OCI-LY1 (cell line): ENCODE data around the gene MIEN1.

Experiments
- H2AFZ ChIP-seq: fragments of 200-600 bp; sonication (generic), shearing (Covaris generic); 2 replicates; pipeline ENCODE4 v1.6.0; 2014; ENCODE audit warnings: antibody characterized with exemption, mild to moderate bottlenecking, low read length
- H3F3A ChIP-seq: fragments of 200-600 bp; sonication (generic), shearing (Covaris generic); 2 replicates; pipeline ENCODE4 v1.6.0; 2014; ENCODE audit warnings: mild to moderate bottlenecking, antibody characterized with exemption, low read length, moderate library complexity; ENCODE audit not compliant: insufficient read depth
- H3K27ac ChIP-seq: fragments of 200-600 bp; sonication (generic); 2 replicates; pipeline ENCODE4 v1.5.1; 2014; ENCODE audit warnings: low read length, mixed run types, mild to moderate bottlenecking, low read depth; ENCODE audit not compliant: poor library complexity, severe bottlenecking
- H3K27me3 ChIP-seq: fragments of 200-600 bp; sonication (generic); 2 replicates; pipeline ENCODE4 v1.6.0; 2014; ENCODE audit warnings: antibody characterized with exemption, mild to moderate bottlenecking, low read length, moderate library complexity; ENCODE audit not compliant: insufficient read depth
- H3K36me3 ChIP-seq: fragments of 200-600 bp; sonication (generic); 2 replicates; pipeline ENCODE4 v1.6.1; 2014; ENCODE audit warnings: mild to moderate bottlenecking, antibody characterized with exemption, low read length, moderate library complexity, mixed read lengths; ENCODE audit not compliant: insufficient read depth
- H3K4me1 ChIP-seq: fragments of 200-600 bp; sonication (generic); 2 replicates; pipeline ENCODE4 v1.5.1; 2014; ENCODE audit warnings: mild to moderate bottlenecking, low read length, moderate library complexity; ENCODE audit not compliant: insufficient read depth, severe bottlenecking
- H3K4me2 ChIP-seq: fragments of 200-600 bp; sonication (generic), shearing (Covaris generic); 2 replicates; pipeline ENCODE4 v1.6.1; 2014; ENCODE audit warnings: low read length
- H3K4me3 ChIP-seq: fragments of 200-600 bp; sonication (generic); 2 replicates; pipeline ENCODE4 v1.5.1; 2014; ENCODE audit warnings: low read length, low read depth, mild to moderate bottlenecking, mixed read lengths; ENCODE audit not compliant: poor library complexity, severe bottlenecking
- H3K79me2 ChIP-seq: fragments of 200-600 bp; shearing (Covaris generic); 2 replicates; pipeline ENCODE4 v1.6.1; 2016; ENCODE audit warnings: mixed run types, low read length, mixed read lengths; ENCODE audit not compliant: insufficient read depth
- H3K9ac ChIP-seq: fragments of 200-600 bp; sonication (generic), shearing (Covaris generic); 2 replicates; pipeline ENCODE4 v1.6.1; 2014; ENCODE audit warnings: mild to moderate bottlenecking, low read length, mixed read lengths
- H3K9me2 ChIP-seq: fragments of 200-600 bp; sonication (generic), shearing (Covaris generic); 2 replicates; pipeline ENCODE4 v1.6.1; 2014; ENCODE audit warnings: low read depth, mild to moderate bottlenecking, low read length, mixed read lengths
- H3K9me3 ChIP-seq: fragments of 200-600 bp; shearing (Covaris generic); 2 replicates; pipeline ENCODE4 v1.6.1; 2014; ENCODE audit warnings: low read length, mixed read lengths
- H4K20me1 ChIP-seq: fragments of 200-600 bp; sonication (generic), shearing (Covaris generic); 2 replicates; pipeline ENCODE4 v1.6.0; 2016; ENCODE audit warnings: mild to moderate bottlenecking, low read length; ENCODE audit not compliant: insufficient read depth
- EZH2 ChIP-seq: fragments of 200-600 bp; sonication (generic), shearing (Covaris generic); IDR thresholded peaks from 2 replicates; pipeline ENCODE4 v1.8.0; 2017; ENCODE audit warnings: borderline replicate concordance, mixed run types, mild to moderate bottlenecking, antibody characterized with exemption, low read length, moderate library complexity, mixed read lengths
- TF ChIP-seq, protein P1 (sequence below): fragments of 200-600 bp; sonication (generic), shearing (Covaris generic); IDR thresholded peaks from 2 replicates; pipeline ENCODE4 v1.5.1; 2017; ENCODE audit warnings: mild to moderate bottlenecking, antibody characterized with exemption, low read length, moderate library complexity, mixed read lengths

The MIEN1 gene

DNA sequence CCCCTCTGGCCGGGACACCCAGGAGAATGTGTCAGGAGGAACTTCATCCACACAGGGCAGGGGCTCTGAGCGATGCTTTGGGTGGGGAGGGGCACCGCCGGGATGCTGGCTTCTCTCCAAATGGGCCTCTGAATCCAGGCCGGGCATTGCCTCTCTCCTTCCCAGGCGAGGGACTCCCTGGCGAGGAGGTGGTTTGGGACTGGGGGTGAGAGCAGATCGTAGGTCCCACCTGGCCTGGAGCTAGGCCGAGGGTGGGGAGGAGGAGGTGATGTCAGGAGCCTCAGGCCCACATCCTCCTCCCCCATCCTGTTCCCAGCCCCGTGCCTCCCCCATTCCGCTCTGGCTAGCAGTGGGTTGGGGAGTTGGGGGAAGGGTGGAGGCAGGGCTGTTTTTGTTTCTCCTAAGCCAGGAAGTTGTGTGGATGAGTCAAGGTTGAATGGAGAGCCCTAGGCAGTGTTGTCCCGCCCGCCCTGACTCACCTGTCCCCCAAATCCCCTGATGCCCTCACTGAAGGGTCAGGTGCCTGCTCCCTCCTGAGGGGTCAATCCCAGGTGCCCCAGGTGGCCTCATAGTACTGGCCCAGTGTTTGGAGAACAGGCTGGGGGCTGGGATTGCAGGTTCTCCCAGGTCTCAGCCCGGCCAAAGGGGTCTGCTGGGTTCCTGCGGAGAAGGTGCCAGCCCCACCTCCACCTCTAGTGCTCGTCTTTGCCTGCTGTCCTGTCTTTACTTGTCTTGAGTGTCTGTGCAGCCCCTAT is 10.2 kb upstream of the MIEN1 start:
- H3K36me3 ChIP-seq: no peaks in the 10 kb centered on the region
- no peaks in the 10 kb centered on the region; the same call in 1 of the 2 replicates for H3F3A ChIP-seq
- H3K9me2 ChIP-seq: no peaks in the 10 kb centered on the region
- H3K4me3 ChIP-seq: no peak overlapping the region
- H3K9me3 ChIP-seq: no peaks in the 10 kb centered on the region
- TF ChIP-seq, protein P1, sequence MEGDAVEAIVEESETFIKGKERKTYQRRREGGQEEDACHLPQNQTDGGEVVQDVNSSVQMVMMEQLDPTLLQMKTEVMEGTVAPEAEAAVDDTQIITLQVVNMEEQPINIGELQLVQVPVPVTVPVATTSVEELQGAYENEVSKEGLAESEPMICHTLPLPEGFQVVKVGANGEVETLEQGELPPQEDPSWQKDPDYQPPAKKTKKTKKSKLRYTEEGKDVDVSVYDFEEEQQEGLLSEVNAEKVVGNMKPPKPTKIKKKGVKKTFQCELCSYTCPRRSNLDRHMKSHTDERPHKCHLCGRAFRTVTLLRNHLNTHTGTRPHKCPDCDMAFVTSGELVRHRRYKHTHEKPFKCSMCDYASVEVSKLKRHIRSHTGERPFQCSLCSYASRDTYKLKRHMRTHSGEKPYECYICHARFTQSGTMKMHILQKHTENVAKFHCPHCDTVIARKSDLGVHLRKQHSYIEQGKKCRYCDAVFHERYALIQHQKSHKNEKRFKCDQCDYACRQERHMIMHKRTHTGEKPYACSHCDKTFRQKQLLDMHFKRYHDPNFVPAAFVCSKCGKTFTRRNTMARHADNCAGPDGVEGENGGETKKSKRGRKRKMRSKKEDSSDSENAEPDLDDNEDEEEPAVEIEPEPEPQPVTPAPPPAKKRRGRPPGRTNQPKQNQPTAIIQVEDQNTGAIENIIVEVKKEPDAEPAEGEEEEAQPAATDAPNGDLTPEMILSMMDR: no peak
- TF ChIP-seq EZH2: no peak
- H3K4me1 ChIP-seq: peaks cover 30% of the 10 kb centered on the region
- no peak overlapping the region for H3K4me2 ChIP-seq
- no peak overlapping the region for H2AFZ ChIP-seq
- peaks cover 7% of the 10 kb centered on the region; the same call in 1 of the 2 replicates for H3K27me3 ChIP-seq
- no peak overlapping the region for H3K27ac ChIP-seq
- H3K9ac ChIP-seq: no peak overlapping the region; the same call in 1 of the 2 replicates
- no peaks in the 10 kb centered on the region for H3K79me2 ChIP-seq
- H4K20me1 ChIP-seq: no peaks in the 10 kb centered on the region

- H3K4me2 ChIP-seq: peak overlapping the region; percentile 34; the same call in 1 of the 2 replicates
- H3K79me2 ChIP-seq: no peaks in the 10 kb centered on the region
- TF ChIP-seq, protein P1: no peak
- no peak for TF ChIP-seq EZH2
- H3K4me3 ChIP-seq: peak overlapping the region; percentile 44
- H2AFZ ChIP-seq: no peak overlapping the region
- H3F3A ChIP-seq: no peaks in the 10 kb centered on the region; the same call in 1 of the 2 replicates
- no peak overlapping the region; the same call in 1 of the 2 replicates for H3K9ac ChIP-seq
- no peaks in the 10 kb centered on the region for H3K9me3 ChIP-seq
- peaks cover 7% of the 10 kb centered on the region; the same call in 1 of the 2 replicates for H3K27me3 ChIP-seq
- H3K36me3 ChIP-seq: no peaks in the 10 kb centered on the region
- no peaks in the 10 kb centered on the region for H3K9me2 ChIP-seq
- peaks cover 30% of the 10 kb centered on the region for H3K4me1 ChIP-seq
- H3K27ac ChIP-seq: no peak overlapping the region
- no peaks in the 10 kb centered on the region for H4K20me1 ChIP-seq
Measured at GRCh38 chr17:39739885-39740356, 9.6 kb upstream of the MIEN1 start.

DNA sequence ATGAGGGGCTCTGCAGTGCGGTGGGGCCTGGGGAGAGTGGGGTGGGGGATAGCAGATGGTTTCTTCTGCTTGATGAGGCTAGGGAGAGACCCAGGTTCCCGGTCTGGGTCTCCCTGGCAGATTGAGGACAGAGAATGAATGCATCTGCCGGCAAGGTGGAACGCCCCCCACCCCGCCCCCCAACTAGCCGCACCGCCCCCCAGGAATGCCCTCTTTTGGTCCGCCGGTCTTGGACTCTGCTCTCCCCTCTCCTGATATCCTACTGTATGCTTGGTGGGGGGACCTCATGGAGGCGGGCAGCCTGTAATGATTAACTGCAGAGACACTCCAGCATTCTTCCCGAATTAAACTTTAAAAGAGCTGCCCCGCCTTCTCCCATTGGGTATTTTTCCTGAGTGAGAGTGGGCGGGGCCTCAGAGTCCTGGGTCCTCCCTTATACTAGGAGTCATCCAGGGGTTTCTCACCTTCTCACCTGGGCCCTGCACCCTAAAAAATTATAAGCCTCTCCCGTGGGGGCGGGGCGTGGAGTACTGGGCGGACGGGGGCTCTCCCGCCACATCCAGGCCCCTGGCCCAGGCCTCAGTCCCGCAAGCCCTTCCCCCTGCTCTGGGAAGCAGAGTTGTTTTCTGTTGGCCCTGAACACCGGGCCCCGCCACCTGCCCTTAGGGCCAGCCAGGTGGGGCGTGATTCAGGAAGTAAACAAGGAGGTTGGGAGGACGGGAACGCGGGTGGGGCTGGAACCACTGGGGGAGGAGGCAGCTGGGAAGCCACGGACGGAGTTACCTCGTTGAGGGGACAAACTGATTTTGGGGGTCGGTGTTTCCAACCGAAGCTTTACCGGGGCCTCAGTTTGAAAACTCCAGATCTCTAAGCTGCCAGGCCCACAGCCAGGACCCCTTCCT is 8.9 kb upstream of the MIEN1 start:
- no peak for TF ChIP-seq EZH2
- TF ChIP-seq, protein P1: no peak
- no peak overlapping the region for H3K27ac ChIP-seq
- H3K4me2 ChIP-seq: peak overlapping the region; percentile 57; the same call in 1 of the 2 replicates
- peak overlapping the region; percentile 44 for H3K4me3 ChIP-seq
- no peak overlapping the region for H2AFZ ChIP-seq
- no peaks in the 10 kb centered on the region for H3K36me3 ChIP-seq
- H4K20me1 ChIP-seq: no peaks in the 10 kb centered on the region
- H3K4me1 ChIP-seq: peaks cover 30% of the 10 kb centered on the region
- H3F3A ChIP-seq: no peaks in the 10 kb centered on the region; the same call in 1 of the 2 replicates
- no peaks in the 10 kb centered on the region for H3K9me3 ChIP-seq
- H3K79me2 ChIP-seq: no peaks in the 10 kb centered on the region
- H3K9ac ChIP-seq: peak overlapping the region; percentile 23; the same call in 1 of the 2 replicates
- peaks cover 7% of the 10 kb centered on the region; the same call in 1 of the 2 replicates for H3K27me3 ChIP-seq
- H3K9me2 ChIP-seq: no peaks in the 10 kb centered on the region
